SW480 (cell line): ENCODE measurements around the gene JHY.
A peak's percentile ranks its signal among the peaks of the same experiment; 100 is the strongest.

ENCODE experiments used
- DNase-seq: peaks from one replicate; pipeline ENCODE4 v3.0.0-alpha.2; 2016; ENCODE audit warnings: low spot score

Gene JHY

DNA sequence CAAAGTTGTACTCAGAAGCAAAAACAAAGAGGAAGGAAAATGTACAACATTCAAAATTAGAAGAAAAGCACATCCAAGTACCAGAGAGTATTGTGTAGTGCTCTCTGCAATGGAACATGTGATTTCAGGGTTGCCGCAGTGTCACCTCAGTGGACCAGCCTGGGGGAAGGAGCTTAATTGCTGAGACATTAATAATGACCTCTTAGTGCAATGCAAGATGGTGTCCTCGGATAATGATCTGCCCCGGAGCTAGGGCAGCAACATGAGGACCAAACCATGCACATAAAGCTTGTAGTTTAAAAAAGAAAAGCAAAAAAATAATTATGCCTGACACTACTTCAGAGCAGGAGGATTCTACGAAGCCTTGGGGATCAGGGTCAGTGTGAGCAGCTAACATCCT is 11.3 kb upstream of the JHY start:
- no peak for DNase-seq

GRCh38 chr11:122872046-122872445 is 10.5 kb upstream of the JHY start:
- DNase-seq = no peak

DNA sequence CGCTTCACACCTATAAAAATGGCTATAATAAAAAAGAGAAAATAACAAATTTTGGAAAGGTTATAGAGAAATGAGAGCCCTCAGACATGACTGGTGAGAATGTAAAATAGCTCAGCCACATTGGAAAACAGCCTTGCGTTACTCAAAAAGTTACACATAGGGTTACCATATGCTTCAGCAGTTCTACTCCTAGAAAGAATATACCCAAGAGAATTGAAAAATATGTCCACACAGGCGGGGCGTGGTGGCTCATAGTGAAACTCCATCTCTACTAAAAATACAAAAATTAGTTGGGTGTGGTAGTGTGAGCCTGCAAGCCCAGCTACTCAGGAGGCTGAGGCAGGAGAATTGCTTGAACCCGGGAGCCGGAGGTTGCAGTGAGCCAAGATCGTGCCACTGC is 7.6 kb upstream of the JHY start:
- DNase-seq = no peak

DNA sequence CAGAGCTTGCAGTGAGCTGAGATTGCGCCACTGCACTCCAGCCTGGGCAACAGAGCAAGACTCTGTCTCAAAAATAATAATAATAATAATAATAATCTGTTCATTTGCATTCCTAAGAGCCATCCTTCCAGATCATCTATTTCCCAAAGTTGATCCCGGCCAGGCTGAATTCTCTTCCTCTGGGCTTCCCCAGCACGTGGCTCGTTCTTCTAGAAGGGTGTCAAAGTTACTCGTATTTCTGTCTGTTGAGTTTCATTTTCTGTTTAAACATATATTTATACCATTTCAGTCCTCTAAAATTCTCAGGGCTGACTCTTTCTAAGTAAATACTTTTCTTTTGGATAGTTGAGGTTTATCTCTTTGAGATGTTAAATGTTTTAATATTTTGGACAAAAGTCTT is 4.8 kb upstream of the JHY start:
- DNase-seq = no peak

GRCh38 chr11:122879785-122880184 is 2.8 kb upstream of the JHY start:
- no peak for DNase-seq

GRCh38 chr11:122882857-122883645 is 492 bp downstream of the JHY start:
- DNase-seq = peak; percentile 78

DNA sequence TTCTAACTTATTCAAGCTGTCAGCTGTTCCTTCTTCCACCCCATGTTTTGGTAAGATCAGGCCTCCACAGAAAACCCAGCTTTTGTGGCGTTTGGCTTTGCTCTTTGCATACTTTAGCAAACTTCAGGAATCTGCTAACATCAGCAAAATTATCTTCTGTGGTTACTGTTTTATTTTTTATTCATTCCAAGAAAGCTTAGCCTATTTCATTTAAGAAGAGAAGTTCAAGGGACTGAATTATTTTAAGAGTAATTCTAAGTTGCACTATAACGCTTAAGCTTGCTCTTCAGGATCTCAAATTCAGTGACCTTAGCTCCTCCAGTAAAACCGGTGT is 1.1 kb downstream of the JHY start:
- DNase-seq = no peak

DNA sequence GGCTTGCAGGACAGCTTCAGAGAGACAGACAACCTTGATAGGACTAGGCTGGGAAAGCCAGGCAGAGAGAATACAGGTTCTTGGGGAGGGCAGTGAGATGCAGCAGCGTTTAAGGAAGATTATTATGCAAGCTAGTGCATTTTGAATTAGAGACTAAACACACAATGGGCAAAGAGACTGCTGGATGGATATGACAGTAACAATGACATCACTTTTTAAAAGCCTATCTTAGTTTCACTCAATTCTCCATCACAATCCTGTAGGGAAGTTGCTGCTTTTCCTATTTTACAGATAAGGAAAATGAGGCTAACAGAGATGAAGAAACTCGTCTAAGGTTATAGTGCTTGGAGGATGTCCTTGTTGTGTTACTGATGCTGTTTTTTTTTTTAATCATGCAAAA is 5.6 kb downstream of the JHY start:
- no peak for DNase-seq

DNA sequence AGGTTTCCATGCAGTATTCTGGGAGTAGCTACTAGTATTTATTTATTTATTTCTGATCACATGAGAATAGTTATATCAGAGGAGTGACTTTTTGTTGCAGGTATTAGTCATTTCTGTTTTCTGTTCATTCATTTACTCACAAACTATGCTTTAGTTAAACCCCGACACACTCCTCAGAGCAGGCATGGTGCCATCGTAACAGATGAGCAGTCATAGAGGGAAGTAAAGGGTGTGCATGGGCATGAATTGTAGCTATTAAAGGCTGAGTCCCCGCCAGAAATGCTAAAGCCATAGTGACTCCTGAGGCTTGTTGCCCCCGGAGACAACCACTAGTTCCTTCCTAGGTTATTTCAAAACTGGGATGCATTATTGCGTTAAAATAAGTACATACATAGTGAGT is 10.6 kb downstream of the JHY start:
- no peak for DNase-seq

DNA sequence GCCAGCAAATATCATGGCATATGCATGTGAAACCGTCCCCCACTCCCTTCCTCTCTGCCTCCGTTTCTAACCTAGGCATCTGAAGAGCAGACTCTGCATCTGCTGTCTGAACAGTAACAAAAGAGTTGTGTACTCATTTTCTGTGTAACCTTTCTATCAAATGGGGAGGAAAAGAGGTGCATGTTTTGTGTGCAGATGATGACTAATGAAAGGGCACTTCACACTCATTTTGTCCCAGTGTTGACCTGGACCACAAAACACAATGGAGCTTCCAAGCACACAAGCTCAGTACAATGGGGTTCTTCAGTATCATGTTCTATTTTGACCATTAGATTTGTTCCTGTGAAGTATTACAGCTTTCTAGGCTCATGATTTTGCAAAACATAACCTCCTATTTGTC is 13.0 kb downstream of the JHY start:
- no peak for DNase-seq

GRCh38 chr11:122897606-122898210 is 15.1 kb downstream of the JHY start:
- no peak for DNase-seq

DNA sequence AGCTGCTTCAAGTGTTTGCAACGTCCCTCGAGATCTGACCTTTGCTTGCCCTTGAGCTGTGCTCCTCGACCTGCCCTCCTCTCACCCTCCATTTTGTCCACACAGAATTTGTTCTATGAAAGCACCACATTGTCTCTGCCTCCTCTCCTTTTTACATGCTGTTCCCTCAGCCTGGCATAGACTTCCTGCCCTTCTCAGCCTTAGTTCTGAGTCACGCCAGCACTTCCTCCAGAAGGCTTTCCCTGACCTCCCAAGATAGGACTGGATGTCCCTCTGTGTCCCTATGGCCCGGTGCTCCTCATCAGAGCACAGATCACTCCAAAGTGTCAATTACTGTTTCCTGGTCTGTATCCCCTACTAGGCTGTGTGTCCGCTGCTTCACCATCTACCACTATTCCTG is 16.2 kb downstream of the JHY start:
- no peak for DNase-seq

GRCh38 chr11:122900587-122901202 is 18.1 kb downstream of the JHY start:
- DNase-seq = peak; percentile 18

DNA sequence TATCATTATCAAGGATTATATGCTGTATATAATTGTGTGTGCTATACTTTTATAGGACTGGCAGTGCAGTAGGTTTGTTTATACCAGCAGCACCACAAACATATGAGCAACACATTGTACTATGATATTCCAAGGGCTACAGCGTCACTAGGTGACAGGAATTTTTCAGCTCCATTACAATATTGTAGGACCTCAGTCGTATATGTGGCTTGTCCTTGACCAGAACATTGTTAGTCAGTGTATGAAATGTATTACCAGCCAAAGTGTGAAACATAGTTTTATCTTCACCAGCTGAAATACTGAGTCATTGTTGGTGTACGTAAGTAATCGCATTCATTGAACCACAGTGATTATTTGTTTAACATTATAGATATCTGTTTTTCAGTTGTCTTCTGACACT is 20.4 kb downstream of the JHY start:
- DNase-seq = no peak

- DNase-seq = peak; percentile 27
These were observed 28.2 kb downstream of the JHY start for GRCh38 chr11:122910775-122911174.

DNA sequence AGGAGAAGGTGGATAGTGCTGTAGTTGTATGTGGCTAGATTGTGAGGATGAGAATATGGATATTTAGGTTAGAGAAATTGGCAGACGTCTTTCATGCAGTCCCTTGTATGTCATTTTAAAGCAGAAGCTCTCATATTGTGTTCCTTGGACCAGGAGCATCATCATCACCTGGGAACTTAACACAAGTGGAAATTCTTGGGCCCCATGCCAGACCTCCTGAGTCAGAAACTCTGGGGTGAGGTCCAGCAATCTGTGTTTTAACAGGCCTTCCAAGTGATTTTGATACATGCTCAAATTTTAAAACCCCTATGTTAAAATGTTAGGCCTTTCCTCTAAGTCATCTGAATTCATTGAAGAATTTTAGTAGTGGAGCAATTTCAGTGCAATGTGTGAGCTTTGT is 34.8 kb downstream of the JHY start:
- DNase-seq = no peak

DNA sequence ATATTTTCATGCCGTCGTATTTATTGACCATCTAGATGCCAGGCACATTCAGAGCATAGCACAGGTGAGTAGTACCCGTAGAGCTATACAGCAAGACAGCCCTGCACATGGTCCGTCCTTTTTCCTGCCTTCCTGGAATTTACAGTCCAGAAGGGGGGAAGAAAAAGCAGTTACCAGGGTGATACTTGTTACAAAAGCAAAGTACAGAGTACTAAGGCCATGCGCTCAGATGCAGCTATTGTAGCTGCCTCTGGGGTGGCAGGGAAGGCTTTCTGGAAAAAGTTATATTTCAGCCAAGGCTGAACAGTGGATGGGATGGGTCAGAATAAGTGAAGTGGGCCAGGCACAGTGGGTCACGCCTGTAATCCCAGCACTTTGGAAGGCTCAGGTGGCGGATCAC is 36.2 kb downstream of the JHY start:
- DNase-seq = no peak

- peak; percentile 87 for DNase-seq
These were observed 38.0 kb downstream of the JHY start for GRCh38 chr11:122920579-122920978.

DNA sequence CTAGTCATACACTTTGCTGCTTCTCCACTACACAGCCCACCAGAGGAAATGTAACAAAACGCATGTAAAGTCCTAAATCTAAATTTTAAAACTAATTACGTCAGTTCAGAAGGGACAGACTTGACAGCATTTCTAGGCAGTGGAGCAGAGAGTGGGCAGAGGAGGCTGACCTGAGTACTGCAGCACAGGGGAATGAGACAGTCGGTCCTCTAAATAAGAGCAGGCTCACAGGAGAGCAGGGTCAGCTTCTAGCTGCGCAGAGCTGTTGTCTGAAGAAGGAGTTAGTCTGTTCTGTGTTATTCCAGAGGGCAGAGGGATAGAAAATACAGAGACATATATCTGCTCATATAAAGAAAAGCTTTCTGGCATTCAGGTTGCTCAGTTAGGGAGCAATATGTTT is 40.3 kb downstream of the JHY start:
- DNase-seq = no peak

DNA sequence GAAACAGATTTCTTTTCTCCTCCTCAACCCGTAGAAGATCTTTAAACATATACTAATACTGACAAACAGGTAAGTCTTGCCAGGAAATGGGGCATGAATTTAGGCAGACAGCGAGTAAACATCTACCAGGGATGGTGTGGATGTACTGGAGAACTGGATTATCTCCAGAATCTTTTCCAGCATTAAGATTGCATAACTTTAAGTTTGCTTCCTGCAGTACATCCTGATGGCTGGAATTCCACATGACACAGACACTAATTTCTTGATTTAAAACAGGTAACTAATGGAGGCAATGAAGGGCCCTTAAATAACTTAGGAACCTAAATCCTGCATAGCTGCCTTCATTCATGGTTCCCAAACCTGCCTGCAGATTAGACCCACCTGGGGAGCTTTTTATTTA is 40.7 kb downstream of the JHY start:
- no peak for DNase-seq

GRCh38 chr11:122931510-122931909 is 49.0 kb downstream of the JHY start:
- no peak for DNase-seq

- no peak for DNase-seq
These were observed 50.9 kb downstream of the JHY start for GRCh38 chr11:122933416-122933815.

DNA sequence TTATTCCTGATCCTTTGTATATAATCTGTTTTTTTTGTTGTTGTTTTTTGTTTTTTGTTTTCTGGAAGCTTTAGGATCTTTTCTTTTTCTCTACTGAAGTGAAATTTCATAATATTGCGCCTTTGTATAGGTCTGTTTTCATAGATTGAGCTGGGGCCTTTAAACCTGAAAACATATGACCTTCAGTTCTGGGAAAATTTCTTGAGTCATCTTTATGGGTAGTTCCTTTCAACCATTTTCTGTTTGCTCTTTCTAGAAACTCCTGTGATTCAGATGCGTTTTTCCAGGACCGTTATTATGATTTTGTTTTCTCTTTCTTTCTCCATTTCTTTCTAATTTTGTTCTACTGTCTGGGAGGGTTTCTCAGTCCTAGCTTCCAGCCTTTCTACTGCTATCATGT is 55.4 kb downstream of the JHY start:
- no peak for DNase-seq

DNA sequence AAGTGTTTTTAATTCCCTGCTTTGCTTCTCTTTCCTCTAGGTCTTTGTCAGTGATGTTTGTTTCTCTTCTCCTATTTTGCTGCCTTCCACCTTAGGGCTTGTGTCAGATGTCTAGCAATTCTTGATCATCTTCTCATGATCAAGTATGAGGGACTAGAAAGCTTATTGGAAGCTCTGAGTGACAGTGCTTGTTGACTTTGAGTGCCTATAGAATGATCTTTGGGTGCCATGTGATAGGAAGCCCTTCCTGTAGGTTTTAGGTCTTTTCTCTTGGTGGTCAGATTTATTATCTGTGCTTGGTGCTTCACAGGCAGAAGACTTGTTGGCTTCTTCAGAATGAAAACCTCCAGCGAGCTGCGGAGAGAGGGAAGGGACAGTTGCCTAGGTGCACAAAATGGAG is 56.0 kb downstream of the JHY start:
- no peak for DNase-seq
